ENCODE results near the gene MS4A6E.
"Not testable (repeated sequence)": the region's sequence is repeated elsewhere in the genome, so short reads cannot be mapped to it uniquely, and the experiment has no call there.

The MS4A6E gene, protein sequence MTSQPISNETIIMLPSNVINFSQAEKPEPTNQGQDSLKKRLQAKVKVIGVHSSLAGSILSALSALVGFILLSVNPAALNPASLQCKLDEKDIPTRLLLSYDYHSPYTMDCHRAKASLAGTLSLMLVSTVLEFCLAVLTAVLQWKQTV

DNA sequence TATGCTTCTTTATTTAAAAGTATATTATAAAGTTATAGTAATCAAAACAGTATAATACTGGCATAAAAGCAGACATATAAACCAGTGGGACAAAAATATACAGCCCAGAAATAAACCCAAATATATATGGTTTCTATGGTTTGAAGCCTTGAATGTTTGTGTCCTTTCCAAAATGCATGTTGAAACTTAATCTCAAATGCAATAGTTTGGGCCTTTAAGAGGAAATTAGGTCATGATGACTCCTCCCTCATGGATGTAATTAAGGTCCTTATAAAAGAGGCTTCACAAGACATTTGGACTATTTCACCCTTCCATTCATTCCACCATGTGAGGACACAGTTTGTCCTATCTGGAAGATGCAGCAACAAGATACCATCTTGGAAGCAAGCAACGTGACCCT is at the start of gene MS4A6E:
Gene MS4A6E, plus strand, starts transcription at position 301 of the 400 bp plus-strand sequence. CDS start 7,641 bp downstream, outside the sequence.
- H3K4me1 Mint-ChIP-seq (ENCODE audit: low read depth) = peaks cover 7% of the 10 kb centered on the region
- H3K27ac Mint-ChIP-seq = no peak within 1 kb of the TSS
- intact Hi-C loops (cut with micrococcal nuclease) = no loop called here
- H3K9me3 Mint-ChIP-seq = peaks cover 12% of the 10 kb centered on the region
- H3K4me3 Mint-ChIP-seq = no peak within 1 kb of the TSS
- peaks cover 6% of the 10 kb centered on the region for H3K36me3 Mint-ChIP-seq (ENCODE audit: low read depth)
- H3K27me3 Mint-ChIP-seq = no peaks in the 10 kb centered on the region

DNA sequence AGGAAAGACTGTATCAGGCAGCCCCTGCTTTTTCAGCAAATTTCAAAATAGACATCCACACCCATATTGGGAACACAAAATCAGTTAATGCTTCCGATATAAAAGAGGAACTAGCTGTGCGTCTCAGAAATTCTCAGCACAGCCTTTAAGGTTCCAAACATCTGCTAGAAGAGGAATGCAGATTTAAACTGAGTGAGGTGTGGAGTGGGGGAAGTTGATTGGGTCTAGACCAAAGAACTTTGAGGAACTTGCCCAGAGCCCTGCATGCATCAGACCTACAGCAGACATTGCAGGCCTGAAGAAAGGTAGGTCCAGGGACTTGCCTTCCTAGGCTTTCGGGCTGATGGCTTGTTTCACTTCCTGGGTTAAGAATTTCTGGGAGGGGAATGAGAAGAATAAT is 46.6 kb upstream of the MS4A6E start, which contains the start of gene MS4A4A:
Gene MS4A4A, plus strand, starts transcription at position 255 of the 400 bp plus-strand sequence. Its CDS starts 10 bp downstream, at position 265.
- H3K9me3 Mint-ChIP-seq = peaks cover 11% of the 10 kb centered on the region
- no peaks in the 10 kb centered on the region for H3K27me3 Mint-ChIP-seq
- peaks cover 55% of the 10 kb centered on the region for H3K4me1 Mint-ChIP-seq (ENCODE audit: low read depth)
- peaks cover 48% of the 10 kb centered on the region for H3K36me3 Mint-ChIP-seq (ENCODE audit: low read depth)
- intact Hi-C loops (cut with micrococcal nuclease) = loop anchor here (5.0 kb wide), 1 partner anchor 37 kb away; no protein-coding TSS in a partner anchor
- H3K4me3 Mint-ChIP-seq = peak within 1 kb of the TSS; percentile 79
- peak within 1 kb of the TSS; percentile 97 for H3K27ac Mint-ChIP-seq

DNA sequence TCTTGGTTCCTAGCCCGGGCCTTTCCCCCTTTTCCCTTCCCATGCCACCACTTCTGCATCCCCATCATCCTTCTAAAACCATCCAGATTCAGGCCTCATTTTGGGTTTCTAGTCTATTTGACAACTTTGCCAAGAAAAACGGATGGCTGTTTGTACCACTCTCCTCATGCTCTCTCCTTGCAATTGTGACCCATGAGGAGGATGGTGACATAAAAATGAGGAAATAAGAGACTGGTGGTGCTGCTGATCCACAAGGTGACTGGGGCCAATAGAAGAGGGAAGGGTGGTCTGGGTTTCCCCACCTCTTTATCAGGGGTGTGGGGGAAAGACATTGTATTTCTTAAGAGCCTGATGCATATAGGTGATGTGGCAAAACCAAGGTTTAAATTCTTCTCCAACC is 45.6 kb upstream of the MS4A6E start:
- no peaks in the 10 kb centered on the region for H3K27me3 Mint-ChIP-seq
- H3K36me3 Mint-ChIP-seq (ENCODE audit: low read depth) = peaks cover 59% of the 10 kb centered on the region
- peak overlapping the region; percentile 97 for H3K27ac Mint-ChIP-seq
- peak overlapping the region; percentile 79 for H3K4me3 Mint-ChIP-seq
- peaks cover 10% of the 10 kb centered on the region for H3K9me3 Mint-ChIP-seq
- peaks cover 62% of the 10 kb centered on the region for H3K4me1 Mint-ChIP-seq (ENCODE audit: low read depth)
- intact Hi-C loops (cut with micrococcal nuclease) = loop anchor here (5.0 kb wide), 1 partner anchor 36 kb away; no protein-coding TSS in a partner anchor

DNA sequence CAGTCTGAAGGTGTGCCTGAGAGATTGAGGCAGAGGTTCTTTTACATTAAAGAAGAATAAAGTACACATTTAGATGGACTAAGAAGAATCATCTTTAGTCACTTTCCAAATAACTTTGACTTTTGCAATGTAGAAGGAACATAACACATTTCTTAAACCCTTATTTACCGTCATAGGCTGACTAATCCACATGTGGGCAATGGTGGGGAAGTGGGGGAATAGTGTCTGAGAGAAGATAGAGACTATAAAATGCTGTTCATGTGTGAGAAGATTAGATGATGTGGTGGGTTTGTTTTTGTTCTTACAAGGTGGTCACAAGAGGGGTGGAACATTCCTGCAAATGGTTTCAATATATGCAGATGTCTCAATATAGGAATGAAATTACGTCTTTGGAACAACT is 44.8 kb upstream of the MS4A6E start:
- Mint-ChIP-seq H3K27ac (peak overlapping the region; percentile 97), H3K4me1 (ENCODE audit: low read depth) (peaks cover 68% of the 10 kb centered on the region), H3K27me3 (no peaks in the 10 kb centered on the region), H3K9me3 (peaks cover 2% of the 10 kb centered on the region), H3K4me3 (peak overlapping the region; percentile 79), H3K36me3 (ENCODE audit: low read depth) (peaks cover 67% of the 10 kb centered on the region)
- intact Hi-C loops (cut with micrococcal nuclease) = loop anchor here (5.0 kb wide), 1 partner anchor 35 kb away; no protein-coding TSS in a partner anchor

DNA sequence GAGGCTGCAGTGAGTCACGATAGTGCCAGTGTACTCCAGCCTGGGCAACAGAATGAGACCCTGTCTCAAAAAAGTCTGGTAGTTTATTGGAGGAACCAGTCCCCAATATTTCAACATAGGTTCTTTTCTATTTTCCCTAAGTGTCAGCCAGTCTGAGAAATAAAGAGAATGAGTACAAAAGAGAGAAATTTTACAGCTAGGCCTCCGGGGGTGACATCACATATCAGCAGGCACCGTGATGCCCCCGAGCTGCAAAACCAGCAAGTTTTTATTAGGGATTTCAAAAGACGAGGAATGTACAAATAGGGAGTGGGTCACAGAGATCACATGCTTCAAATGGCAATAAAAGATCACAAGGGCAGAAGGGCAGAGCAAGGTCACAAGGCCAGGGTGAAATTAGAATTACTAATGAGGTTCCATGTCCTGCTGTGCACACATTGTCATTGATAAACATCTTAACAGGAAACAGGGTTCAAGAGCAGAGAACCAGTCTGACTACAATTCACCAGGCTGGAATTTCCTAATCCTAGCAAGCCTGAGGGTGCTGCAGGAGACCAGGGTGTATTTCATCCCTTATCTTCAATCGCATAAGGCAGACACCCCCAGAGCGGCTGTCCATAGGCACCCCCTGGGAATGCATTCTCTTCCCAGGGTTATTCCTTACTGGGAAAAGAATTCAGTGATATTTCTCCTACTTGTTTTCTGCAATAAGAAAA is 41.5 kb upstream of the MS4A6E start:
- H3K27me3 Mint-ChIP-seq; intact Hi-C loops (cut with micrococcal nuclease): not testable (repeated sequence)
- peaks cover 17% of the 10 kb centered on the region for H3K9me3 Mint-ChIP-seq
- H3K4me1 Mint-ChIP-seq (ENCODE audit: low read depth) = peaks cover 82% of the 10 kb centered on the region
- peaks cover 96% of the 10 kb centered on the region for H3K36me3 Mint-ChIP-seq (ENCODE audit: low read depth)
- H3K27ac Mint-ChIP-seq = peak overlapping the region; percentile 38
- H3K4me3 Mint-ChIP-seq = peak overlapping the region; percentile 48

DNA sequence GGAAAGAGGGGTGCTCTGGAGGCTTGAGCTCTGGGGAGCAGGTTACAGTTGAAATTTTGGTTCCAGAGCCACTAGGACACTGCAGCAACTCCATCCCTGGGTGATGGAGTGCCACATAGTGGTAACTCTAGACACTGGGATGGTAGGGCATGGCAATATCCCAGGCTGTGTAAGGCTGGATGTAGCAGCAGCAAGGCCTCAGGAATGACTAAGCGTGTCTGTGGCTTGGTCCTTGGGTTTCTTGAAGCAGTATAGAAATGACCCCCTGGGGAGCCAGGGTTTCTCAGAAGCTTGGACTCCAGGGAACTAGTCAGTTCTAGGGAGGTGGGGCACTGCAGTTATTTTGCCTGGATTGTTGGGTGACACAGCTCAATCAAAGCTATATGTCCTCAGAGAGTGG is 38.5 kb upstream of the MS4A6E start:
- Mint-ChIP-seq H3K9me3 (peaks cover 17% of the 10 kb centered on the region), H3K27ac (peak overlapping the region; percentile 66), H3K27me3 (no peaks in the 10 kb centered on the region), H3K4me3 (peak overlapping the region; percentile 18), H3K36me3 (ENCODE audit: low read depth) (peaks cover 95% of the 10 kb centered on the region), H3K4me1 (ENCODE audit: low read depth) (peaks cover 72% of the 10 kb centered on the region)
- intact Hi-C loops (cut with micrococcal nuclease) = no loop called here

DNA sequence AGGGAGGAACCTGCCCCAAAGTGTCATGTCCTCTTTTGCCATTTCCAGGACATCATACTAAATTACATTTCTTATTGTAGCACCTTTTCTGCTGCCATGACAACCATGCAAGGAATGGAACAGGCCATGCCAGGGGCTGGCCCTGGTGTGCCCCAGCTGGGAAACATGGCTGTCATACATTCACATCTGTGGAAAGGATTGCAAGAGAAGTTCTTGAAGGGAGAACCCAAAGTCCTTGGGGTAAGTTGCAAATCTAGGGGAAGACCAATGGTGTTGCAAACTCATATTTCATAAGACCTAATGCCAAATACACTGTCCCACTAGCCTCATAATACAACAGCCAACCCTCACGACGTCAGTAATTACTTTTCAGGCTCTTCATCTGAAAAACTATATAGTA is 34.9 kb upstream of the MS4A6E start:
- H3K9me3 Mint-ChIP-seq = peaks cover 17% of the 10 kb centered on the region
- no peak overlapping the region for H3K27ac Mint-ChIP-seq
- intact Hi-C loops (cut with micrococcal nuclease) = no loop called here

DNA sequence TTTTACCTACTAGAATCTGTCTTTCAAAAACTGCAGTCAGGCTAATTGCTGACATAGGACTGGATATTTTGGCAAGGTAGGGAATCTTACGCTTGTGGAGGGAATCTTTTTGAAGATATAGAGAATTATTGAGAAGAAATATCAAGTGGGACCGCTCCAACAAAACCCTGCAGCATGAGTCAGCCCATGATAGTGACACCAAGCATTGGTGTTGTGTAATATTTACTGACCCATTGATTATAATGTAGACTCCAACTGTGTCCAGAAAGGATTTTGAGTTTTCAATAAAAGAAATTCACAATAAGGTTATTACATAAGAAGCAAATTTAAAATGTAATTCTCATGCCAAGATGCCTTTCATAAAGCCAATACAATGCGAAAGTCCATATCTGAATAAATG is 25.9 kb upstream of the MS4A6E start:
- Mint-ChIP-seq H3K4me1 (ENCODE audit: low read depth) (peaks cover 34% of the 10 kb centered on the region), H3K27me3 (no peaks in the 10 kb centered on the region), H3K36me3 (ENCODE audit: low read depth) (peaks cover 86% of the 10 kb centered on the region), H3K27ac (peak overlapping the region; percentile 52), H3K9me3 (no peaks in the 10 kb centered on the region), H3K4me3 (no peak overlapping the region)
- intact Hi-C loops (cut with micrococcal nuclease) = no loop called here

More for the DNA sequence above, 34.9 kb upstream of the MS4A6E start:
- Mint-ChIP-seq H3K4me3 (no peak overlapping the region), H3K36me3 (ENCODE audit: low read depth) (peaks cover 97% of the 10 kb centered on the region), H3K27me3 (no peaks in the 10 kb centered on the region), H3K4me1 (ENCODE audit: low read depth) (peaks cover 61% of the 10 kb centered on the region)

DNA sequence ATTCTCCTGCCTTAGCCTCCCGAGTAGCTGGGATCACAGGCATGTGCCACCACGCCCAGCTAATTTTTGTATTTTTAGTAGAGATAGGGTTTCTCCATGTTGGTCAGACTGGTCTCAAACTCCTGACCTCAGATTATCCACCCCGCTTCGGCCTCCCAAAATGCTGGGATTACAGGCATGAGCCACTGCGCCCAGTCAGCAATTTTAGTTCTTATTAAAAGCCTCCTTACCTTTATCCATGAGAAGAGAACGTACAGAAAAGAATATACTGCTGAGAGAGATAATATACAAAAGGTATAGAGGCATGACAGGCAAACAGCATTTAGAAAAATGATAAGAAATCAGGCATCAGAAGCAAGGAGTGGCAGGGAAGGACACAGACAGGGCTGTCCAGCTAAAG is 25.2 kb upstream of the MS4A6E start:
- Mint-ChIP-seq H3K27ac (peak overlapping the region; percentile 52), H3K4me1 (ENCODE audit: low read depth) (peaks cover 34% of the 10 kb centered on the region), H3K36me3 (ENCODE audit: low read depth) (peaks cover 86% of the 10 kb centered on the region)
- H3K4me3 Mint-ChIP-seq; H3K9me3 Mint-ChIP-seq; H3K27me3 Mint-ChIP-seq; intact Hi-C loops (cut with micrococcal nuclease): not testable (repeated sequence)

DNA sequence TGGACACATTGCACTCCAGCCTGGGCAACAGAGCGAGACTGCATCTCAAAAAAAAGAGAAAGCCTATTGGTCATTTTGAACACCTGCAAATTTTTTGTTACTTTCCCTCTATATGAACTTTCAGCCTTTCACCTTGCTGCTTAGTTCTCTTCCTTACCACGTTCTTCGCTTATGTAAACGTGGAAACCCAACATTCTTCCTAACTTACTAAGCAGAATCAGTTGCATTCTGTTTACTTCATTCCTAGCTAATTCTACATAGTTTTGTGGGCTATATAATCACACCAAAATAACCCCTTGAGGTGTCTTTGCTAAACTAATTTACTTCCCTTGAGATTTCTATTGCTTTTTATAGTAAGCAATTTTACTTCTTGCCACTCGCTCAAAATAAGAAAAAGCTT is 23.4 kb upstream of the MS4A6E start:
- H3K36me3 Mint-ChIP-seq (ENCODE audit: low read depth) = peaks cover 86% of the 10 kb centered on the region
- intact Hi-C loops (cut with micrococcal nuclease) = no loop called here
- no peak overlapping the region for H3K4me3 Mint-ChIP-seq
- H3K9me3 Mint-ChIP-seq = no peaks in the 10 kb centered on the region
- H3K4me1 Mint-ChIP-seq (ENCODE audit: low read depth) = peaks cover 39% of the 10 kb centered on the region
- no peaks in the 10 kb centered on the region for H3K27me3 Mint-ChIP-seq
- no peak overlapping the region for H3K27ac Mint-ChIP-seq

DNA sequence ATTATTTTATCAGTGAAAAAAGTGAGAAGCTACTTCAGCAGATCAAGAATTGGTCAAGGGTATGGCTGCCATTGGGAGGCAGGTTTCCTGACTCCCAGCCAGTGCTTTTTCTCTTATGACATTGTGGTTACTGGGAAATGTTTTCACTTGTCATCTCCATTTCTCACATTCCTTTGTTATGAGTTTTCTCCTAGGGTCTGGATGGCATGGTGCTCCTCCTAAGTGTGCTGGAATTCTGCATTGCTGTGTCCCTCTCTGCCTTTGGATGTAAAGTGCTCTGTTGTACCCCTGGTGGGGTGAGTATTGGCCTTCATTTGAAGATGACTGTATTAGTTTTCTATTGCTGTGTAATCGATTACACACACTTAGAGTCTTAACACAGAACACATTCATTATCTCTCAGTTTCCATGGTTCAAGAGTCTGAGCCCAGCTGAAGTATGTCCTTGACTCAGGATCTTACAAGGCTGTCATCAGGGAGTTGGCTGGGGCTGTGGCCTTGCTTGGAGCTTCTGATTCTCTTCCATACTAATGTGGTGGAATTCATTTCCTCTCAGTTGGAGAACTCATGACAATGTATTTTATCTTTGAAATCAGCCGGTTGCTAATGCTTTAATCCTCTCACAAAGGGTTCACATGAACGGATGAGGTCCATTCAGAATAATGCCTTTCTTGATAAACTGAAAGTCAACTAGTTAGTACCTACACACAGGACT is 21.0 kb upstream of the MS4A6E start:
- Mint-ChIP-seq H3K4me3 (no peak overlapping the region), H3K36me3 (ENCODE audit: low read depth) (peaks cover 90% of the 10 kb centered on the region), H3K27ac (peak overlapping the region; percentile 52), H3K9me3 (no peaks in the 10 kb centered on the region), H3K4me1 (ENCODE audit: low read depth) (peaks cover 56% of the 10 kb centered on the region), H3K27me3 (no peaks in the 10 kb centered on the region)
- intact Hi-C loops (cut with micrococcal nuclease) = no loop called here

DNA sequence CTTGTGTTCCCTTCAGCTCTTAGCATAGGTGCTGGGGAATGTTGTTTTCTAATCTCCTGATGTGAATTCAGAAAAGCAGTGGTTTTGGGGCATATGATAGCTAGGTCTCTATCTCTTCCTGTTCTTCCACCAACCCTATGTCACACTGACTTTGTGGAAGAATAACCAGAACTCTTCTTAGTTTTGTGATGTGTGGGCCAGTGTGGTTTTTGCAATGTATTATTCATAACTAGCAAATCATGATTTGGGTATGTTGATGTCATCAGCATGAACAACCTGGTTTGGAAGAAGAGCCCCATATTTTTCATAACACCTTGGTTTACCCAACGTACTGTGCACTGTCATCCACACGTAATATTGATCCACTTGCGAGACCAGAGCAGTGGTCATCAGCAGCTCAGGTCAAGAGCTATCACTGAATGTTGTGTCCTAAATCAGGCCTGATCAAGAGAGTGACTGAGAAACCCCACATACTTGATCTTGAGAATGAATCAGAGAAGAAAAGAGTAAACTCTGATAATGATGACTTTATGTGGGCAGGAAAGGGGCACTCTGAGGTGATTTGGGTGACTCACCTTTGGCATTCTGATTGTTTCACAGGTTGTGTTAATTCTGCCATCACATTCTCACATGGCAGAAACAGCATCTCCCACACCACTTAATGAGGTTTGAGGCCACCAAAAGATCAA is 19.4 kb upstream of the MS4A6E start:
- Mint-ChIP-seq H3K36me3 (ENCODE audit: low read depth) (peaks cover 80% of the 10 kb centered on the region), H3K4me1 (ENCODE audit: low read depth) (peaks cover 51% of the 10 kb centered on the region), H3K27me3 (no peaks in the 10 kb centered on the region), H3K4me3 (no peak overlapping the region), H3K9me3 (no peaks in the 10 kb centered on the region), H3K27ac (peak overlapping the region; percentile 16)
- intact Hi-C loops (cut with micrococcal nuclease) = no loop called here

DNA sequence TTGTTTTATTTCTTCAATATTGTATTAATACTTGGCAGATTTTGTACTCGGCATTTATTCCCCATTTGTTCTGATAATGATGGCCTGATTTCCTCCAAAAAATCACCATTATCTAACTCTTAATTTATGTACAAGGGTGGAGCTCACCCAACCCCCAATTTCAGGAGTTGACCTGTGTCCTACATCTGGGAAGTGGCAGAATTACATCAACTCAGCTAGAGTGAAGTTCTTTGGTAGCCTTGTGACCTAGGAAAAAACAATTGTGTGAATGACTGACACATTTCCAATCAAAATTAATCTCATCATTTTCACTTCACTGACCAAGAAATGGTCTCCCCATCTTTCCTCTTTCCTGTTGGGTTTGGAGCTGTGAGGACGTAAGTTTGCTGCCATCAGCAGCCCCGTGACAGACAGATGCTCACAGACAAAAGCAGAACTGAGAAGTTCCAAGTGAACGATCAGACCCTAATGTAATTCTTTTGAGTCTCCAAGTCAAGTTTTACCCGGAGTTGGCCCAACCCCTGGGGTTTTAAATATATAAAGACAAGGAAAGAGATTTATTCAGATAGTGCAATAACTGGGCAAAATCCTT is 16.6 kb upstream of the MS4A6E start:
- peaks cover 62% of the 10 kb centered on the region for H3K36me3 Mint-ChIP-seq (ENCODE audit: low read depth)
- H3K4me1 Mint-ChIP-seq (ENCODE audit: low read depth) = peaks cover 57% of the 10 kb centered on the region
- intact Hi-C loops (cut with micrococcal nuclease) = loop anchor here (5.0 to 10.0 kb wide), 2 partner anchors 46 to 128 kb away; partner anchors contain the start of gene MS4A6A
- no peaks in the 10 kb centered on the region for H3K27me3 Mint-ChIP-seq
- H3K9me3 Mint-ChIP-seq = no peaks in the 10 kb centered on the region
- H3K27ac Mint-ChIP-seq = peak overlapping the region; percentile 86
- H3K4me3 Mint-ChIP-seq = peak overlapping the region; percentile 17

Measured in dendritic cell treated with granulocyte-macrophage colony-stimulating factor and Interleukin-4, amounts not matched to agents 40 ng/mL and 50 ng/mL, for 4 days (primary cell).